ENCODE data around the gene ERICH3. TPM values are rescaled to one million over a fixed set of nuclear protein-coding genes. Genes with fewer than 3 reads are reported as not detected.
"Not testable (repeated sequence)": the region's sequence is repeated elsewhere in the genome, so short reads cannot be mapped to it uniquely, and the experiment has no call there.

Gene ERICH3
- total RNA-seq, 1 donor: not detected

DNA sequence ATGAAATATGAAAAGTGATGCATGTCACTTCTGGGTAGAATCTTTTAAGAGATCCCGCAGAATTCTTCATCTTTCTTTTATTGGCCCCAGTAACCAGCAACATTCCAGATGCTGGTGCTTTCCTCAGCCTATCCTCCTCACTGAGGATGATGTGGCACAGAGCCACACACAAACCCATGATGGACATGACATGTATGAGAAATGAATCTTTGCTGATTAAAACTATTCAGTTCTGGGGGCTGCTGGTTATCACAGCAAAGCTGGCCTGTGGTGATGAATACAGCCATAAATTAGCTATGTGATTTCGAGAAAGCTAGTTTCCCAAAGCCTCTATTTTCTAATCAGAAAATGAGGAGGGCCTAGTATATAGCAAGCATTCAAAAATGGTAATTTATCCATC is 8.3 kb upstream of the ERICH3 start:
- H3K4me3 ChIP-seq (ENCODE audit: low read depth, low read length): no peak overlapping the region
- TF ChIP-seq, protein P1, sequence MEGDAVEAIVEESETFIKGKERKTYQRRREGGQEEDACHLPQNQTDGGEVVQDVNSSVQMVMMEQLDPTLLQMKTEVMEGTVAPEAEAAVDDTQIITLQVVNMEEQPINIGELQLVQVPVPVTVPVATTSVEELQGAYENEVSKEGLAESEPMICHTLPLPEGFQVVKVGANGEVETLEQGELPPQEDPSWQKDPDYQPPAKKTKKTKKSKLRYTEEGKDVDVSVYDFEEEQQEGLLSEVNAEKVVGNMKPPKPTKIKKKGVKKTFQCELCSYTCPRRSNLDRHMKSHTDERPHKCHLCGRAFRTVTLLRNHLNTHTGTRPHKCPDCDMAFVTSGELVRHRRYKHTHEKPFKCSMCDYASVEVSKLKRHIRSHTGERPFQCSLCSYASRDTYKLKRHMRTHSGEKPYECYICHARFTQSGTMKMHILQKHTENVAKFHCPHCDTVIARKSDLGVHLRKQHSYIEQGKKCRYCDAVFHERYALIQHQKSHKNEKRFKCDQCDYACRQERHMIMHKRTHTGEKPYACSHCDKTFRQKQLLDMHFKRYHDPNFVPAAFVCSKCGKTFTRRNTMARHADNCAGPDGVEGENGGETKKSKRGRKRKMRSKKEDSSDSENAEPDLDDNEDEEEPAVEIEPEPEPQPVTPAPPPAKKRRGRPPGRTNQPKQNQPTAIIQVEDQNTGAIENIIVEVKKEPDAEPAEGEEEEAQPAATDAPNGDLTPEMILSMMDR (IDR thresholded peaks at IDR 0.05; ENCODE audit: insufficient read depth, low read length): no peak
- DNase-seq (ENCODE audit: low read depth): no peak

DNA sequence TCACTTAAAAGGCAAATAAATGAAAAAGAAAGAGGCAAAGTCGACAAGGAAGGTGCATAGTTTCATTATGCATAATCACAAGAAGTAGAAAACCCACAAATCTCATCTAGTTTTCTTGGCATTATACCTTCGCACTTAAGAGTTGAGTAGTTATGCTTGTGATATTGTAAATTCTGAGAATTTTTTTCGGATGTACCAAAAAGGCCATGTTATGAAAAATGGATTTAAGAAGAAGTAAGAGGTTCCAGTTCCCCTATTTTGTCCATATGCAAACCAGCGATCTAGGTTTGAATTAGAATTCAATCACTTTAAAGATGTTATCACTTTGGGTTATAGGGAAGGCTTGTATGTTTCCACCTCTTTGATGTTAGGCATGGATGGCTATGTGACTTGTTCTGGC is 7.9 kb upstream of the ERICH3 start:
- DNase-seq (ENCODE audit: low read depth): no peak
- H3K4me3 ChIP-seq (ENCODE audit: low read depth, low read length): no peak overlapping the region
- TF ChIP-seq, protein P1 (IDR thresholded peaks at IDR 0.05; ENCODE audit: insufficient read depth, low read length): no peak

DNA sequence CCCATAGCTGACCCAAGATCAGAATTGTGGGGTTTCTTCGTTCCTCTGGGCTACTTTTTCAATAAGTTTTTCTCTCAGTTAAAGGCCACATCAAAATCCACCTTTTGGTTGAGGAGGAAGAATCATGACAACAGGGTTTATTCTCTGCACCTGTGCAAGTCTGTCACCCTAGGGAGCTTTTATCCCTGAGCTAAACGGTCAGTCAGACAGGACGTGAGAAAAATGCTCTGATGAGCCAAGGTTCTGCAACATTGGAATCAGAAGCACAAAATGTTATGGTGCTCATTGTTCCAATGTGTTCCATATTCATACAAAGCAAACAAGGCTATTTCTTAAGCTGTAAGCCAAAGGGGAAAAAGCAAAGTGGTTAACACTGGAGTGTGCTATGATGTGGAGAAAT is 7.4 kb upstream of the ERICH3 start:
- no peak overlapping the region for H3K4me3 ChIP-seq (ENCODE audit: low read depth, low read length)
- TF ChIP-seq, protein P1 (IDR thresholded peaks at IDR 0.05; ENCODE audit: insufficient read depth, low read length): no peak
- no peak for DNase-seq (ENCODE audit: low read depth)

DNA sequence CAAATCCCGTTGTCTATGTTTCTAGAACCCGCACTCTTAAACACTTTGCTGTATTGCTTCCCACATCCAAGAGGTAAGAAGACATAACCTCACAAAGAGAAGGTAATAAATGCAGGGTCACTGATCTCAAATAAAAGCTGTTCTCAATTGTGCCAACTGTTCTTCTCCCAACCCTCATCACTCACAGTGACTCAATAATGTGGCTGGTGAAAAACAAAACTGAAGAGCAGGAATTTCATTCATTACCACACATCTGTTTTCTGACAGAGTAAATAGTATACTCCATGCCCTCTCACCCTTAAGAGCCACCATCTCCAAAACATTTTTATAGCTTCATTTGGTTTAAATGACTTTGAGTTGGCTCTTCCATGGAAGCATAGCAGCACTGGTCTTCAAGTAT is 6.2 kb upstream of the ERICH3 start:
- H3K4me3 ChIP-seq (ENCODE audit: low read depth, low read length): no peak overlapping the region
- DNase-seq (ENCODE audit: low read depth): no peak
- TF ChIP-seq, protein P1 (IDR thresholded peaks at IDR 0.05; ENCODE audit: insufficient read depth, low read length): no peak

DNA sequence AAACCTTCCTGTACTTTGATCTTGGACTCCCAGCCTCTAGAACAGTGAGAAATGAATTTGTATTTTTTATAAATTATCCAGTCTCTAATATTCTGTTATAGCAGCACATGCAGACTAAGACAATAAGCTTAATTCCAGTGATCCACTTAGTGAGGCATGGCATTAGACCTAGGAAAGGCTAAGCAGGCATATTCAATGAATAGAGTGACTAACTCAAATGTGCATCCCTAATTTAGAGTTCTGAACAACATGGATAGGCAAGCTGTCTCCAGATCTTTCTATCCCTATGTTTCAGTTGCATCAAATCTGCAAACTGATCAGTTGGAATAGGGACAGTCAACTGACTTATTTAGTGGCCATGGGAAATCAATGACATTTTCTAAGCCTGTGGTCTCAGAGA is 4.3 kb upstream of the ERICH3 start:
- TF ChIP-seq, protein P1 (IDR thresholded peaks at IDR 0.05; ENCODE audit: insufficient read depth, low read length): no peak

DNA sequence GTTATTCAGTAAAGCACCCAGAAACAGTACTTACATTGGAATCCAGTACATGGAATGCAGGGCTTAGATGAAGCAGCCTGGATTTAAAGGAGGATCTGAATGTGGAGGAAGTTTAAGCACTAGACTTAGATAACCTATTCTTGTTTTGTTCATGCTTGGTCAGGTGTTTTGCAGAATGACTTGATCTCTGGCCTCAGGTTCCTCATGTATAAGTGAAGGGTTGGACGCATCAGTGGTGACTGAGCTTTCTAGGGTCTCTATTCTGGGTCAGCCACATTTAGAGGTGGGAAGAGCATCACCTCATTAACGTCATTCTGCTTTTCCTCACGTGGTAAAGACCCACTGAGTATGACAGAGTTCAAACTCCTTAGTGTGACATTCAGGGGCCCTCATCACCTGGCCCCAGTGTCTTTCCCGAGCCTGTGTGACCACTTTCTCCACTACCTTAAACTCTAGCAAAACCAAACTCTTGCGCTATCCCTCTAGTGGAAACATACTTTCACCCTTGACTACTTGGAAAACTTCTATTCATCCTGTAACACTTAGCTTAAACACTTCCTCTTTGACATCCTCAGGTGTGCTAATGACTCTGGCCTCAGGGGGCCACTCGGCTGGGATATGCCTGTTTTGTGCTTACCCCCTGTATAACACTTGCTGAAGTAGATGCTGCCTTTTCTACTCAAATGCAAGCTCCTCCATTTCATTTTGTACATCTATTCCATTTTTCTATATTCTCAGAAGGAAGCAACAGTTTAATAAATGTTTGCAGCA is 871 bp upstream of the ERICH3 start:
- no peak overlapping the region for H3K4me3 ChIP-seq (ENCODE audit: low read depth, low read length)
- peak; percentile 1 for DNase-seq (ENCODE audit: low read depth)
- TF ChIP-seq, protein P1 (IDR thresholded peaks at IDR 0.05; ENCODE audit: insufficient read depth, low read length): no peak

More for the DNA sequence above, 4.3 kb upstream of the ERICH3 start:
- DNase-seq (ENCODE audit: low read depth): no peak
- no peak overlapping the region for H3K4me3 ChIP-seq (ENCODE audit: low read depth, low read length)

DNA sequence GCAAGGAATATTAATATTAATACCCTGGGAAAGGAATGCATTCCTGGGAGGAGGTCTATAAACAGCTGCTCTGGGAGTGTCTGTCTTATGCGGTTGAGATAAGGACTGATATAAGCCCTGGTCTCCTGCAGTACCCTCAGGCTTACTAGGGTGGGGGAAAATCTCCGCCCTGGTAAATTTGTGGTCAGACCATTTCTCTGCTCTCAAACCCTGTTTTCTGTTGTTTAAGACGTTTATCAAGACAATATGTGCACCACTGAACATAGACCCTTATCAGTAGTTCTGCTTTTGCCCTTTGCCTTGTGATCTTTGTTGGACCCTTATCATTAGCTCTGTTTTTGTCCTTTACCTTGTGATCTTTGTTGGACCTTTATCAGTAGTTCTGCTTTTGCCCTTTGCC is 2.7 kb downstream of the ERICH3 start:
- not testable (repeated sequence) for DNase-seq (ENCODE audit: low read depth)

More for the DNA sequence above, 2.7 kb downstream of the ERICH3 start:
- H3K4me3 ChIP-seq (ENCODE audit: low read depth, low read length): not testable (repeated sequence)

All from fibroblast of the aortic adventitia (primary cell).